Measurements from ENCODE around the gene VPS13A. TPM values are rescaled to one million over a fixed set of nuclear protein-coding genes. Genes with fewer than 3 reads are reported as not detected.
"Not testable (repeated sequence)": the region's sequence is repeated elsewhere in the genome, so short reads cannot be mapped to it uniquely, and the experiment has no call there.

The VPS13A gene
- total RNA-seq, 1 donor from 2014 or later, result 52.9 TPM

GRCh38 chr9:77183581-77183980 lies 6.2 kb downstream of the VPS13A start:
- DNase-seq (ENCODE audit: low read depth), result no peak

DNA sequence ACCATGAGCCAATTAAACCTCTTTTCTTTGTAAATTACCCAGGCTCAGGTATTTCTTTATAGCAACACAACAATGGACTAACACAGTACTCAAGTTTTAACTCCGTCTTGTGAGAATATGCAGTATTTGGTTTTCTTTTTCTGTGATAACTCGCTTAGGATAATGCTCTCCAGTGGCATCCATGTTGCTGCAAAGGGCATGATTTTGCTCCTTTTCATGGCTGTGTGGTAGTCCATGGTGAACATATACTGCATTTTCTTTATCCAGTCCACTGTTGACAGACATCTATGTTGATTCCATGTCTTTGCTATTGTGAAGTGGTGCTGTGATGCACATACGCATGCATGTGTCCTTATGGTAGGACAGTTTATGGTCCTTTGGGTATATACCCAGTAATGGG lies 10.9 kb downstream of the VPS13A start:
- DNase-seq (ENCODE audit: low read depth), result no peak

DNA sequence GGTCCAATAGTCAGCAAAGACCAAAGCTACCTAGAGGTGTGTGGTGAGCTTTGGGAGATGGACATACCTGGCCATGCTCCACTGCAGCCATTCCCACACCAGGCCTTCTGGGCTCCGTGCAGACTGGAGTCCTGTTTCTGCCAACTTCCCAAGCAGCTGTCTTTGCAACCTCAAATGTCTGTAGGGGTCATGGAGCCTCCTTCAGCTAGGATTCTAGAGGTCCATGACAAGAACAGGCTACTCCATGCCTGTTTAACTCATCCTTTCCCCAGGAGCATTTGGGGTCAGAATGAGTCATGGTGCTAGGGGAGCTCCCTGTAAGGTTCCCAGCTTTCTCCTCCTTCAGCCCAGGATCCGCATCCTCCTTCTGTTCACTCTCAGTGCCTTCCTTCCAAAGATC lies 17.1 kb downstream of the VPS13A start:
- no peak for DNase-seq (ENCODE audit: low read depth)

DNA sequence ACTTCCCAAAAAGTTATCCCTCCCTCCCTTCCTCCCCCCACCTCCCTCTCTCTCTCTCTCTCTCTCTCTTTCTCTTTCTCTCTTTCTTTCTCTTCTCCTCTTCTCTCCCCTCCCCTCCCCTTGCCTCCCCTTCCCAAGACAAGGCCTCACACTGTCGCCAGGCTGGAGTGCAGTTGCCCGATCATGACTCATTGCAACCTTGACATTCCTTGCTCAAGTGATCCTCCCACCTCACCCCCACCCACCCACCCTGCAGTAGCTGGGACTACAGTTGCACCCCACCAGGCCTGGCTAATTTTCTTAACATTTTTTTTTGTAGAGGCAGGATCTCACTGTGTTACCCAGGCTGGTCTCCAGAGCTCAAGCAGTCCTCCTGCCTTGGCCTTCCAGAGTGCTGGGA lies 32.8 kb downstream of the VPS13A start:
- no peak for DNase-seq (ENCODE audit: low read depth)

DNA sequence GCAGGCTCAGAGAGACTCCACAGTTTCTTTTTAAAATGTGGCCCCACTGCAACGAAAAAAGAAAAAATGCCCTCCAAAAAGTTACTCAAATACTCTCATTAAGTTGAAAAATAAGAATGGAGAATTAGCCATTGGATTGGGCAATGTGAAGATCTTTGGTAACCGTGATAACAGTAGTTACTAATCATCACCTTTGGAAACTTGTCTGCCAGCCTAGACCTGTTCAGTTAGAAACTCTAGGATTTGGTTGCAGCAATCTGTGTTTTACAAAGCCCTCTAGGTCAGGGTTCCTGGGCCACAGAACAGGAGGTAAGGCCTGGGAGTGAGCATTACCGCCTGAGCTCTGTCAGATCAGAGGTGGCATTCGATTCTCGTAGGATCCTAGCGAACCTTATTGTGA lies 34.2 kb downstream of the VPS13A start:
- no peak for DNase-seq (ENCODE audit: low read depth)

- DNase-seq (ENCODE audit: low read depth), result no peak
Observed at GRCh38 chr9:77212801-77213200, 35.5 kb downstream of the VPS13A start.

DNA sequence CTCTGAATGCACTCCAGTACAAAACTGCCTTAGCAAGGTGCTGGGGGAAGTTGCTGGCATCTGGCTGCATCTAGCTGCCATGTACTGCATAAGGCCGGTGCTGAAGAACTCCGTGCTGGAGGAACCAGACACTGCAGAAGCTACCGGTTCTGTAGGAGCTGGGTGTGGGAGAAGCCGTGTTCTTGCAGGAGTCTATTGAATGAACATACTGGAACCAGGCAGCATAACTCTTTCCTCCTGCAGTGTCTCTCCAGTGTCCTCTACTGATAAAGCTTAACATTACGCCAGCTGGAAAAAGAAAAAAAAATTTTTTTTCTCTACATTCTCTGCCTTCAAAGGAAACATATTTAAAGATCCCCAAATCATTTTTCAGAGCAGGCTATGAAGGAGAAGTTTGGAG lies 38.5 kb downstream of the VPS13A start:
- peak; percentile 20 for DNase-seq (ENCODE audit: low read depth)

DNA sequence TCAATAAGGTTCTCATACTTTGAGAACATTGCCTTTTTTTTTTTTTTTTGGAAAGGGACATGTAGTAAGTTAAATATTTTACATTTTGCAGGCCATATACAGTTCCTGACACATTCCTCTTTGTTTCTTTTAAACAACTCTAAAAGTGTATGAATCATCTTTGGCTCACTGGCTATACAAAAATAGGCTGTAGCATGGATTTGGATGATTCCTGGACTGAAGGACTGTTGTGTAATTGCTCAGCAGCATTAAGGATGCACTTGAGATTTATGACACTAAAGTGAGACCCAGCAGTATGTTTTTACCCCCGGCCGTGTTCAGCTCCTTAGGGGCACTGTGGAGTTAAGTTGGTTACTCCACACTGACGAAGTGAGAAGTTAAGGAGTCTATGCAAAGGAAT lies 41.3 kb downstream of the VPS13A start:
- peak; percentile 45 for DNase-seq (ENCODE audit: low read depth)

DNA sequence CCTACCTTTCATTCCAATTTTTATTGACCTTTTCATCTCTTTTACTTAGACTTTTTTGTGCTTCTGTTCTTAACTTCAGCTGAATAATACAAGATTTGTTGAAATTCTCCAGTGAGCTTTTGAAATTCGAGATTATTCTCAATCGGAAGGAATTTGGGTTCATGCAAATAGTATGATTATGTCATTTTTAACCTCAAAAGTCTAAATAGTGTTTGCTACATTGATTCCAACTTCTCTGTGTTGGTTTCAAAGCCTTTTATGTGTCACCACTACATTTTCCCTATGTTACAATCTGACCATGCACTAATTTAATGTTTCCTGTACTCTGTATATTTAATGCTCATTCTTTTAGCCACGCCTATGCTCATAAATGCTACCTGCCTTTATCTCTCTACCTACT lies 44.1 kb downstream of the VPS13A start:
- no peak for DNase-seq (ENCODE audit: low read depth)

- no peak for DNase-seq (ENCODE audit: low read depth)
Observed at GRCh38 chr9:77224746-77225312, 47.5 kb downstream of the VPS13A start.

DNA sequence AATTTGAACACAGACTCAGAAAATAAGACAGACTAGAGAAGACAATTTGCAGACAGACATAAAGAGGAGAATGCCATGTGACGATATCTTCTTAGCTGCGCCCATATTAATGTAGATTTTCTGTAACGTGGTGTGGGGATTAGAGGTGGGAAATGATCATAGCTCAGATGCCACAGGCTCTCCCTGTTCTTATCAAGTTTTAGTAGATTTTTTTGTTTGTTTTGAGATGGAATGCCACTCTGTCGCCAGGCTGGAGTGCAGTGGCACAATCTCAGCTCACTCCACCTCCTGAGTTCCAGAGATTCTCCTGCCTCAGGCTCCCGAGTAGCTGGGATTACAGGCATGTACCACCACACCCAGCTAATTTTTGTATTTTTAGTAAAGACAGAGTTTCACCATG lies 59.4 kb downstream of the VPS13A start:
- DNase-seq (ENCODE audit: low read depth), result no peak

DNA sequence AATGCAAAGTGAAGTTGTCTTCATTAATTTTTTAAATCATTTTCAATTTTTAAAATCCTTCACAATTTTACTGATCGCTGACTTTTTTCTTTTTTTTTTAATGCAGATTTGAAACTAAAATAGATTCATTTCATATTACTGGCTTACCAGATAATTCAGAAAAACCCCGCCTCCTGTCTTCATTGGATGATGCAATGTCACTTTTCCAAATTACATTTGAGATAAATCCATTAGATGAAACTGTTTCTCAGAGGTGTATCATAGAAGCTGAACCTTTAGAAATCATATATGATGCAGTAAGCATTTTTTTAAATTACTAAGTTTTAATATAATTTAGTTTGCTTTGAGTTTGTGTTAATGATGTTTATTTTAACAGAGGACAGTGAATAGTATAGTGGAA lies 60.6 kb downstream of the VPS13A start:
- DNase-seq (ENCODE audit: low read depth), result no peak

- no peak for DNase-seq (ENCODE audit: low read depth)
Observed at GRCh38 chr9:77251050-77251449, 73.7 kb downstream of the VPS13A start.

- DNase-seq (ENCODE audit: low read depth), result no peak
Observed at GRCh38 chr9:77257275-77257674, 79.9 kb downstream of the VPS13A start.

GRCh38 chr9:77261605-77262004 lies 84.3 kb downstream of the VPS13A start:
- no peak for DNase-seq (ENCODE audit: low read depth)

- not testable (repeated sequence) for DNase-seq (ENCODE audit: low read depth)
Observed at GRCh38 chr9:77267762-77268161, 90.4 kb downstream of the VPS13A start.

DNA sequence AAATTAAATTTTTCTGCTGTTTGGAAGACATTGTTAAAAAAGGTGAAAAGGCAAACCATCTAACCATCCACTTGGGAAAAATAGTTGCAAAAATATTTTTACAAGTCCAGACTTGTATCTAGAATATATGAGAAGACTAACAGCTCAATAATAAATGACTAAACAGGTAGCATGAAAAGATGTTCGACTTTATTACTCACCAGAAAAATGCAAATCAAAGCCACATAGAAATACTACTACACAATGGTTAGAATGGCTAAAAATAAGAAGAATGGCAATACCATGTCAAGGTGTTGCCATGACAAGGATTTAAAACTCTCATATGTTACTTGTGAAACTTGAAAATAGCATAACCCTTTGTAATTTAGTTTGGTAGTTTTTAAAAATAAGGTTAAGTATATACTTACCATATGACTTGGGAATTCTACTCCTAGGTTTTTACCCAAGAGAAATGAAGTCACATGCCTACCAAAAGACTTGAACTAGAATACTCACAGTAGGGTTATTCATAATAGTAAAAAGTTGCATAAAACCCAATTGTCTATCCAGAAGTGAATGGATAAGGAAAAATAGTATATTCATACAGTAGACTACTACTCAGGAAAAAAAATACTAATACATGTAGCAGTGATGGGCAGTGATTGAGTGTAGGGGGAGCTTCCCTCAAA lies 93.8 kb downstream of the VPS13A start:
- DNase-seq (ENCODE audit: low read depth), result no peak

GRCh38 chr9:77276799-77277198 lies 99.5 kb downstream of the VPS13A start:
- no peak for DNase-seq (ENCODE audit: low read depth)

DNA sequence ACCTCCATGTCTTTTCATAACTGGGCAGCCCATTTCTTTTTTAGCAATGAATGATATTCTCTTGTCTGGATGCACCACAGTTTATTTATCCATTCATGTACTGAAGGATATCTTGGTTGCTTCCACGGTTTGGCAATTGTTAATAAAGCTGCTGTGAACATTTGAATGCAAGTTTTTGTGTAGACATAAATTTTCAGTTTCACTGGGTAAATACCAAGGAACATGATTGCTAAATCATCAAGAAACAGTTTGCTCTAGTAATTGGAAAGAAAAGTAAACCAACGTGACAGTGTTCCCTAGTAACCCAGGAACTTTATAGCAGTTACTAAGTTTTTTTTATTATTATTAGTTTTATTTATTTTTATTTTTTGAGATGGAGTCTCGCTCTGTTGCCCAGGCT lies 100.4 kb downstream of the VPS13A start:
- no peak for DNase-seq (ENCODE audit: low read depth)

DNA sequence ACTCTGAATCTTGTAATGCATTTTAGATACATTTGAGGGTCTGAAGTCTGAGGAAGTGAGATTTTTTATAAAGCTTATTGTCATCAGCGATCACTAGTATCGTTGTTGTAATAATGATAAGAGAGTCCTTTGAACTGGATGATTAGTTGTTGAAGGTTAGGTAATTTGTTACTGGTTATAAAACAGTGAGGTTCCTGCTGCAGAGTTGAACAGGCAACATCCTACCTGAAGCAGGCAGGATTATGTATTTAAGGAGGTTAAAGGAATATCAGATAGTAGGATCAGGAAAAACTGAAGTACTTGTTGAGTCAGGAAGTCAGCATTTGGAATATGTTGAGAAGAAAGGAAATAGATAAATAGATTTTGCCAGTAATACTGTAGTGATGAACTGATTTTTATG lies 106.7 kb downstream of the VPS13A start:
- DNase-seq (ENCODE audit: low read depth), result no peak

DNA sequence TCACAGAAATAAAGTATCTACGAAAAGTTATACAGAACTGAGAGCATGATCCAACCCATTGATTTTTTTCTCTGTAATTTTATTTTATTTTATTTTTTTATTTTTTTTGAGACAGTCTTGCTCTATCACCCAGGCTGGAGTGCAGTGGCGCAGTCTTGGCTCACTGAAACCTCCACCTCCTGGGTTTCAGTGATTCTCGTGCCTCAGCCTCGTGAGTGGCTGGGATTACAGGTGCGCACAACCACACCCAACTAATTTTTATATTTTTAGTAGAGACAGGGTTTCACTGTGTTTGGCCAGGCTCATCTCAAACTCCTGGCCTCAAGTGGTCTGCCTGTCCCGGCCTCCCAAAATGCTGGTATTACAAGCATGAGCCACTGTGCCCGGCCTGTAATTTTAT lies 107.3 kb downstream of the VPS13A start:
- no peak for DNase-seq (ENCODE audit: low read depth)

GRCh38 chr9:77290373-77290772 lies 113.0 kb downstream of the VPS13A start:
- DNase-seq (ENCODE audit: low read depth), result peak; percentile 9

- no peak for DNase-seq (ENCODE audit: low read depth)
Observed at GRCh38 chr9:77291714-77292113, 114.4 kb downstream of the VPS13A start.

GRCh38 chr9:77293949-77294348 lies 116.6 kb downstream of the VPS13A start:
- no peak for DNase-seq (ENCODE audit: low read depth)

Measured in renal cortical epithelial cell (primary cell).